GM12801 (cell line): ENCODE measurements around the gene ERBB4.

Source experiments
- CTCF ChIP-seq: IDR thresholded peaks from one replicate; pipeline ENCODE4 v1.5.1; 2011; ENCODE audit warnings: control low read depth; ENCODE audit not compliant: insufficient read length; ENCODE audit errors: extremely low read depth

ERBB4 gene

GRCh38 chr2:211823886-211824479 lies 714.6 kb downstream of the ERBB4 start:
- no peak for TF ChIP-seq CTCF

- TF ChIP-seq CTCF: no peak
These were observed 715.8 kb downstream of the ERBB4 start for GRCh38 chr2:211822686-211823335.

GRCh38 chr2:211816754-211817153 lies 721.8 kb downstream of the ERBB4 start:
- TF ChIP-seq CTCF: no peak

GRCh38 chr2:211812587-211812986 lies 726.0 kb downstream of the ERBB4 start:
- TF ChIP-seq CTCF: no peak

- no peak for TF ChIP-seq CTCF
These were observed 735.9 kb downstream of the ERBB4 start for GRCh38 chr2:211802666-211803065.

GRCh38 chr2:211800001-211800400 lies 738.6 kb downstream of the ERBB4 start:
- TF ChIP-seq CTCF: no peak

GRCh38 chr2:211798868-211799267 lies 739.7 kb downstream of the ERBB4 start:
- TF ChIP-seq CTCF: no peak

GRCh38 chr2:211793690-211794089 lies 744.9 kb downstream of the ERBB4 start:
- TF ChIP-seq CTCF: no peak
